Nephron progenitor cell (in vitro differentiated cells): ENCODE data around the gene SIRT6.
"Not testable (repeated sequence)": the region's sequence is repeated elsewhere in the genome, so short reads cannot be mapped to it uniquely, and the experiment has no call there.

Experiments
- DNase-seq: peaks from one replicate; pipeline ENCODE4 v3.0.0; 2021
- H3K27ac Mint-ChIP-seq: 2 replicates; pipeline ENCODE4 v1.8.0; 2021; ENCODE audit warnings: mild to moderate bottlenecking, moderate library complexity, mixed read lengths
- H3K27me3 Mint-ChIP-seq: 2 replicates; pipeline ENCODE4 v1.8.0; 2021; ENCODE audit warnings: mild to moderate bottlenecking, low read depth, mixed read lengths; ENCODE audit not compliant: poor library complexity
- H3K36me3 Mint-ChIP-seq: 2 replicates; pipeline ENCODE4 v1.8.0; 2021; ENCODE audit warnings: low read depth, mixed read lengths
- H3K4me1 Mint-ChIP-seq: 2 replicates; pipeline ENCODE4 v1.8.0; 2021; ENCODE audit warnings: mixed read lengths
- H3K4me3 Mint-ChIP-seq: 2 replicates; pipeline ENCODE4 v1.8.0; 2021; ENCODE audit warnings: mild to moderate bottlenecking, moderate library complexity, mixed read lengths
- H3K9me3 Mint-ChIP-seq: 2 replicates; pipeline ENCODE4 v1.8.0; 2021; ENCODE audit warnings: mild to moderate bottlenecking, moderate library complexity, mixed read lengths
- CTCF ChIP-seq: fragments of 200-600 bp; sonication (generic); IDR thresholded peaks from 2 replicates; pipeline ENCODE4 v1.5.0; 2021; ENCODE audit warnings: antibody characterized with exemption

Gene SIRT6

GRCh38 chr19:4136680-4137088 lies 45.7 kb downstream of the SIRT6 start:
- Mint-ChIP-seq H3K27me3 (peaks cover 29% of the 10 kb centered on the region), H3K27ac (no peak overlapping the region), H3K9me3 (no peaks in the 10 kb centered on the region), H3K4me3 (no peak overlapping the region), H3K4me1 (no peaks in the 10 kb centered on the region), H3K36me3 (no peaks in the 10 kb centered on the region)
- DNase-seq, result no peak
- no peak for TF ChIP-seq CTCF

- H3K4me3 Mint-ChIP-seq, DNase-seq, H3K9me3 Mint-ChIP-seq, H3K27ac Mint-ChIP-seq, H3K4me1 Mint-ChIP-seq, H3K36me3 Mint-ChIP-seq: not testable (repeated sequence)
- peaks cover 30% of the 10 kb centered on the region for H3K27me3 Mint-ChIP-seq
Observed at GRCh38 chr19:4135386-4135785, 47.0 kb downstream of the SIRT6 start.

- H3K9me3 Mint-ChIP-seq, result no peaks in the 10 kb centered on the region
- H3K27me3 Mint-ChIP-seq, result peaks cover 25% of the 10 kb centered on the region
Observed at GRCh38 chr19:4134351-4134750, 48.0 kb downstream of the SIRT6 start.

DNA sequence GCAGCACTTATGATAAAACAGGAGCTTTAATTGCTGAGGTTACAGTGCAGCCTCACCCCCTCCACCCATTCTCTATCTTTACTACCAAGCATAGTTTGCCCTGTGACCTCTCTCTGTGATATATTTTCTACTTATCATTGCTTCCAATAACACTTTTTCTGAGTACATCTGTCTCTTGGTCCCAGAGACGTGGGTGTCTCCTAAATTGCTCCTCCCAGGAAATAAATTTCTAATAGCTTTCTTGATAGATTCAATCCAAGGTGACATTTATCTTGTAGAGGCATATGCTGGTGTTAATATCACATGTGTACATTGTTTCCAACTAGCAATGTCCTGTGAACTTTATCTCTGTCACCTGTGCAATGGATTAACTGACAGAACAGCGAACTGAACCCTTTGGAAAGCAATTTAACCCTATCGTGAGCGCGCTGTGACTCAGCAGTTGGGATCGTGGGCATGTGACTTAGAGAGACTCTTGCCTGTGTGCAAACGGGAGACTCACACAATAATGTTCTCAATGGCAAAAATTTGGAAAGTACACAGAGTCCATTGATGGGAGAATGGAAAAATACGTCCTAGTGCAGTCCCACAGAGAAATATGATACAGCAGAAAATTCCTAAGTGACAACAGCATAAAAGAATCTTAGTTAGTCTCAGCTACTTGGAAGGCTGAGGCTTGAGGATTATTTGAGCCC lies 51.5 kb downstream of the SIRT6 start:
- no peaks in the 10 kb centered on the region for H3K9me3 Mint-ChIP-seq
- no peak overlapping the region for H3K27ac Mint-ChIP-seq
- peaks cover 19% of the 10 kb centered on the region for H3K27me3 Mint-ChIP-seq
- no peak overlapping the region for H3K4me3 Mint-ChIP-seq
- peaks cover 6% of the 10 kb centered on the region for H3K4me1 Mint-ChIP-seq
- H3K36me3 Mint-ChIP-seq, result no peaks in the 10 kb centered on the region
- TF ChIP-seq CTCF, result no peak
- no peak for DNase-seq

More at GRCh38 chr19:4134351-4134750, 48.0 kb downstream of the SIRT6 start:
- no peak overlapping the region for H3K27ac Mint-ChIP-seq
- no peak for TF ChIP-seq CTCF
- no peaks in the 10 kb centered on the region for H3K36me3 Mint-ChIP-seq
- H3K4me1 Mint-ChIP-seq, result peaks cover 6% of the 10 kb centered on the region
- H3K4me3 Mint-ChIP-seq, result no peak overlapping the region
- no peak for DNase-seq

GRCh38 chr19:4129050-4129449 lies 53.3 kb downstream of the SIRT6 start:
- not testable (repeated sequence) for DNase-seq, H3K9me3 Mint-ChIP-seq, H3K4me3 Mint-ChIP-seq, H3K36me3 Mint-ChIP-seq, H3K27ac Mint-ChIP-seq, H3K27me3 Mint-ChIP-seq
- peaks cover 12% of the 10 kb centered on the region for H3K4me1 Mint-ChIP-seq

GRCh38 chr19:4127322-4127721 lies 55.0 kb downstream of the SIRT6 start:
- H3K27ac Mint-ChIP-seq, DNase-seq, H3K27me3 Mint-ChIP-seq, H3K4me3 Mint-ChIP-seq, H3K9me3 Mint-ChIP-seq, H3K36me3 Mint-ChIP-seq: not testable (repeated sequence)
- H3K4me1 Mint-ChIP-seq, result peaks cover 22% of the 10 kb centered on the region

DNA sequence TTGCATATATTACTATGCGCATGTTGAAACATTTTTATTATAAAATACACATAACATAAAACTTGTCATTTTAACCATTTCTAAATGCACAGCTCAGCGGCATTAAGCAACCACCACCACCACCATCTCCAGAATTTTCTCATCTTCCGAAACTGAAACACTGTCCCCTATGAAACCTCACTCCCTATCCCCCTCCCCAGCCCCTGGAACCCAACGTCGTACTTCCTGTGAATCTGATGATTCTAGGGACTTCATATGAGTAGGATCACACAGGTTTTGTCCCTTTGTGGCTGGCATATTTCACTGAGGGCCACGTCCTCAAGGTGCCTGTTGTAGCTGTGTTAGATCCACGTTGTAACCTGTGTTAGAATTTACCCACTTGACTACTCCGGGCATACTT lies 57.7 kb downstream of the SIRT6 start:
- TF ChIP-seq CTCF, result no peak
- peak overlapping the region; percentile 84 for H3K4me3 Mint-ChIP-seq
- peaks cover 6% of the 10 kb centered on the region for H3K36me3 Mint-ChIP-seq
- DNase-seq, result no peak
- no peaks in the 10 kb centered on the region for H3K27me3 Mint-ChIP-seq
- H3K4me1 Mint-ChIP-seq, result peaks cover 17% of the 10 kb centered on the region
- peak overlapping the region; percentile 64 for H3K27ac Mint-ChIP-seq
- no peaks in the 10 kb centered on the region for H3K9me3 Mint-ChIP-seq
